GM18498 (cell line): ENCODE results near the gene VPS37B.
A peak's percentile ranks its signal among the peaks of the same experiment; 100 is the strongest.

ENCODE experiments used
- ATAC-seq: cut with Tn5 transposase; IDR thresholded peaks from one replicate; pipeline ENCODE4 v1.9.1; 2021; ENCODE audit warnings: mild to moderate bottlenecking, moderate library complexity; ENCODE audit not compliant: unreplicated experiment

The VPS37B gene

GRCh38 chr12:122867691-122868461 is 28.0 kb downstream of the VPS37B start:
- ATAC-seq: no peak

DNA sequence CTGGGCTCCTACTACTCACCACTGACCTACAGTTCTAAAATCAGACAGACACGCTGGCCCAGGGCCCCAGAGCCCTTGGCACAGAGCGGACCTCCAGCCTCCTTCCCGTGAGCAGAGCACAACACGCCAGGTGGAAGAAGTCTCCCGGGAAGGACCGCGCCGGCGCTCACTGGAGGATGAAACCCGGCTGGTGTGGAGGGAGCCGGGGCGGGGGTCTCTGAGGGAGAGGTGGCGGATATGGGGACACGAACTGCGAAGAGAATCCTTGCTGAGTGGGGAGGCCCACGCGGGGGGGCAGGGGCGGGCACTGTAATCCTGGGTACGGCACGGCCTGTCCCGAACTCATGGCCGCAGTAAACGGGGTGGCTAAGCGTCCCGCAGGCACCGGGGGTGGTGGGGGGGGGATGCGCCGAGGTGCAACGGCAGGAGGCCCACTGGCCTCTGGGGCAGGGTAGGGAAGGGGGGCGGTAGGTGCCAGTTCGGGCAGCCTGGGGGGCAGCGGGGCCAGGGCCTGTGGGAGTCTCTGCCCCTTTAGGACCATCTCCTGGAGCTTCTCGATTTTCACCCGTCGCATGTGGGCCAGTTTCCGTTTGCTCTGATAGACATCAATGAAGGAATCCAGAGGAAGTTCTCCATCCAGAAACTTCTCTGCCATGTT is 28.8 kb downstream of the VPS37B start:
- ATAC-seq: no peak

DNA sequence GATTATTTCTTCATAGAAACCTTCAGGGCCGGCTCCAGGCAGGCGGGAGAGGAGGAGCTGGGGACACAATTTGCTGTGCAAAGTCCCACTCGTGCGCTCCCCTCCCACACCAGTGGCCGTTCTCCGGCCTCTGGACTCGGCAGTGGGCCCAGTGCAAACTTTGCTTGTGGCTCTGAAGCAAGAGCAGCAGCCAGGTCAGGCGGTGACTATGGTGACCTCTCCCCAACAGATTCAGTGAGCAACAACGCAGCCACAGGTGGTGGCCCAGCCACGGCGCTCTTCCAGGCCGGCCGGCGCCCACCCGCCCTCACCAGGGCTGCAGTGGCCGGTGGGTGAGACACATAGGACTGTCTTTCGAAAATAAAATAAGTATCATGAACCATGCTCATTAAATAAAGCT is 29.5 kb downstream of the VPS37B start:
- ATAC-seq: no peak

DNA sequence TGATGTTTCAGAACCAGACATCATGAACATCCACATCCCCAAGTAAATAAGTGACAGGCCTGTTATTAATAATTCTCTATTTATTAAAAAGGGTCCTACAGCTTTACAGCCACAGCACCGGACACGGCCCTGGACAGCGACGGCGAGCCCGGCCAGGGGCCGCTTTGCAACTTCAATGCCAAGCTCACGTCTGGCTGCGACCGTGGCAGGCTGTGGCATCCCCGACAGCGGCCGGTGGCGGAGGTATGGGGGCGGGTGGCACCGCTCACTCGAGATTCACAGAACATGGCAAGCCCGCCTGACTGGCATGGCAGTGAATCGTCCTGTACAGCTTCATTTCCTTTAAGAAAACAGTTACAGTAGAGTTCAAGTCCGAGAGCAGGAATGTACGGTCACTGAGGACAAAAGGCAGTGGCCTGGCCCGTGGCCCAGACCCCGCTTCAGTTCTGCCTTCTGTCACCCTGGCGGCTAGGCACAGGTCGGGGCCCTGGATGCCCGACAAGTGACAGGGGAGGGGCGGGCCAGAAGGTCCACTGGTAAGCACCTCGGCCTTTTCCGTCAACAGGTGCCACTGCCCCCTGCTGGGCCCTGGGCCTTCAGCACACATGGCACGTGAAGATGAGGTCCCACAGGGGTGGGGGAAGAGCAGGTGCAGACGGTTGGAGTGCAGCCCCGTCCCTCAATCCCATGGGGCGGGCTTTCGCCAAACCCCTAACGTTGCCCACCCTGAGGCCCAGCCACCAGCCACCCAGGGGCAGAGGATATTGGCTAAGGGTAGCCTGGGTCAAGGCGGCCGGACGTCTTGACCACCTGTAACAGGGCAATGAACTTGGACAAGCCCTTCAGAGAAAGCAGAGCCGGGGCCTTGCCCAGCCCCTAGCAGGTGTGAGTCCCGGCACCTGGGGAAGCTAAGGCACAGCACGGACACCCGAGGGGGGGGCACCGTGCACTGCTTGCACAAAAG is 30.4 kb downstream of the VPS37B start:
- no peak for ATAC-seq

- ATAC-seq: no peak
Observed at GRCh38 chr12:122864894-122865253, 31.1 kb downstream of the VPS37B start.

DNA sequence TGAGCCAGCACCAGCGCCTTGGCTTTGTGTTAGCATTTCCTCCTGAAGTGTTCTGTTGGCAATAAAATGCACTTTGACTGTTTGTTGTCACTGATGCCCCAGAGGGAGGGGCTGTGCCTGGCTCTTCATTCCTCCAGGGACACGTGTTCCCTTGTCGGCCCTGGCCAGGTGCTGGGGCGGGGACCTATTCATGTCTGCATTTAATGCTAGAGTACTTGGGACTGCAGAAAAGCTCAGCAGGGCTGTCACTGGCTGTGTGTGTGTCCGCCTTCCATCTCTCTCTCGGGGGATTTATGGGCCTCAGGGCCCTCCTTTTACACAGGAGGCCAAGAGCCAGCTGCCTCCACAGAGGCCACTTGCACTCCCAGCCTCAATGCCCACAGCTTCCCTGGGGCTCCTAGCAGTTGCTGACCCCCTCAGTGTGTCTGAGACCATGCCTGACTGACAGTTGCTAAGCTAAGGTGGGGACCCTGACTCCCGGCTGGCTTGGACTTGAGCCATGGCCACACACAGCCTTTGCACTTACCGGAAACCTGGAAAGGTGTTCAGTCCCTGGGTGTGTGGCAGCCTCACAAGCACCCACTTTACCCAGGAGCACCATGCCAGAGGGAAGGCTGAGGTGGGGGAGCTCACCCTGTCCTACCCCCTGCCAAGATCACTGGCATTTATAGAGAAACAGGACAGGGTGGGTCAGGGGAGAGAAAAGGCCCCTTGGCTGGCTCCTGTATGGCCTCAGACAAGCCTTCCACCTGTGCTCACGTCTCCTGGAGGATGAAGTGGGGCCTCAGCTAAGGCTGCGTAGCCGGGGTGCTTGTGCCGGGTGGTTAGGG is 32.8 kb downstream of the VPS37B start:
- ATAC-seq: no peak

- no peak for ATAC-seq
Observed at GRCh38 chr12:122862110-122862634, 33.8 kb downstream of the VPS37B start.

DNA sequence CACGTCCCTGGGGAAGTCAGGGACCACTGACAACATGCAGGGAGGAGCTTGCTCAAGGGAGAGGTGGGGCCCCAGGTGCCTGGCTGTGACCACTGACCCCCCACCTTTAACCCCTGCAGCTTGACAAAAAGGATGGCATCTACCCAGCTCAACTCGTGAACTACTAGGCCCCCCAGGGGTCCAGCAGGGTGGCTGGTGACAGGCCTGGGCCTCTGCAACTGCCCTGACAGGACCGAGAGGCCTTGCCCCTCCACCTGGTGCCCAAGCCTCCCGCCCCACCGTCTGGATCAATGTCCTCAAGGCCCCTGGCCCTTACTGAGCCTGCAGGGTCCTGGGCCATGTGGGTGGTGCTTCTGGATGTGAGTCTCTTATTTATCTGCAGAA is 34.3 kb downstream of the VPS37B start:
- ATAC-seq: no peak

- ATAC-seq: no peak
Observed at GRCh38 chr12:122860854-122861586, 34.9 kb downstream of the VPS37B start.

DNA sequence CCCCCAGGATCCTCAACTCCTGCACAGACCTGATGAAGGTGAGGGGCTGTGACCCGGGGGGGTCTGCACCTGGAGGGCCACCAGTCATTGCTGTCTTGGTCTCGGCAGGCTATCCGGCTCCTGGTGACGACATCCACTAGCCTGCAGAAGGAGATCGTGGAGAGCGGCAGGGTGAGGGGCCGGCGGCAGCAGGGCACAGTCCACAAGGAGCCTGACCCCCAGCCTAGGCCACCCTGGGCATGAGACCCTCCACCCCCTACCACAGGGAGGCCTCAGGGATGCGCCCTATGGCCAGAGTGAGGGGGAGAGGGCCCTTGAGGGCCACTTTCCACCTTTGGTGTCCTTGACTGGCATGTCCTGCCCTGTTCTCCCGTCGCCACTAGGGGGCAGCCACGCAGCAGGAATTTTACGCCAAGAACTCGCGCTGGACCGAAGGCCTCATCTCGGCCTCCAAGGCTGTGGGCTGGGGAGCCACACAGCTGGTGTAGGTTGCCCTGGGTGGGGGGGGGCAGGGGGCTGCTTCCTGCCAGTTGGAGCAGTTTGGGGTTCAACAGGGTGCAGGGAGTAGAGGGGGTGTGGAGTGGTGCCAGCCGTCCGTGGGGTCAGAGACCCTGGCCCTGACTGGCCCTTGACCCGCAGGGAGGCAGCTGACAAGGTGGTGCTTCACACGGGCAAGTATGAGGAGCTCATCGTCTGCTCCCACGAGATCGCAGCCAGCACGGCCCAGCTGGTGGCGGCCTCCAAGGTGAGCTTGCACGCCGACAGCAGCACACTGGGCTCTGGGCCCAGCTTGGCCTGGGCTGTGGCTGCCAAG is 35.7 kb downstream of the VPS37B start:
- peak; percentile 52 for ATAC-seq

DNA sequence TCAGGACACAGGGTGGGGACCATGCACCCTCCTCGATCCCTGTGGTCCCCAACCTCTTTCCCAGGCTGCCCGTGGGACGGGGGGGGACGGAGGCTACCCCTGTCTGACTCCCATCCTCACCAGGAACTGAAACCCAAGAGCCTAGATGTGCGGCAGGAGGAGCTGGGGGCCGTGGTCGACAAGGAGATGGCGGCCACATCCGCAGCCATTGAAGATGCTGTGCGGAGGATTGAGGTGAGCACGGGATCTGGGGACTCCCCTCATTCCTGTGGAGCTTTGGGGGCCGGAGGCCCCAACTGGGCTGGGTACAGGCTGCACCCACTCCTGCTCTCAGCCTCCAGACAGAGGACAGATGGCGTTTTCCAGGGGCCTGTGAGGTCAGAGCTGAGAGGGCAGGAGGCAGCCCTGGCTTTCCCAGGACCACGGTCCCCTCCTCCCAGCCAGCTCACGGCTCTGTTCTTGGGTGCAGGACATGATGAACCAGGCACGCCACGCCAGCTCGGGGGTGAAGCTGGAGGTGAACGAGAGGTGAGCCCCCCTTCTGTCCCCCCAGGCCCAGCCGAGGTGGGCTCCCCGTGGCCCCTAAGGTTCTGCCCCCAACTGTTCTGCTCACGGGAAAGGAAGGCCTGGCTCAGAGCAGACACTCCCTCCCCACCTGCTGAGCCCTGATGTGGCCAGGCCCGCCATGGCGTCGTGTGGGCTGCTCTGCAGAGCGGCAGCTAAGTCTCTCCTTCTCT is 36.5 kb downstream of the VPS37B start:
- ATAC-seq: no peak

DNA sequence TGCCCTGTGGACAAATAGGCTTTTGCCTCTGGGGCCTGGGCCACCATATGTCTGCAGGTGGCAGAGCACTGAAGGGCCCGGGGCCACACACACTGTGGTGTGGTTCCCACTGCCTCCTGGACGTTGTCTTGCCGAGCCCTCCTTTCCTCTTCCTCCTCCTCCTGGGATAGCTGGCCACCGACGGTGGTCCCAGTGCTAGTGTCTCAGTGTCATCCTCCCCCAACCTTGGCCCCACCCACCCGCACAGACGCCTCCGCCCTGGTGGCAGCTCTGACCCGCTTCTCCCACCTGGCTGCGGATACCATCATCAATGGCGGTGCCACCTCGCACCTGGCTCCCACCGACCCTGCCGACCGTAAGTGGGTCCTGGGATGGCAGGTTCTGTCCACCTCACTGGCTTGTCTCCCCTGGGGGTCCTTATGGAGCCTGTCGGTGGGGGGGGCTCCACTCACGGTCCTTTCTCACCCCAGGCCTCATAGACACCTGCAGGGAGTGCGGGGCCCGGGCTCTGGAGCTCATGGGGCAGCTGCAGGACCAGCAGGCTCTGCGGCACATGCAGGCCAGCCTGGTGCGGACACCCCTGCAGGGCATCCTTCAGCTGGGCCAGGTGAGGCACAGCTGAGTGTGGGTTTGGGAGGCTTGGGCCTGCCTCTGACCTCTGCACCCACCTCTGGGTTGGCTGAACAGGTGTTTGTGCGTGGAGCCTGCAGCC is 37.2 kb downstream of the VPS37B start:
- no peak for ATAC-seq

DNA sequence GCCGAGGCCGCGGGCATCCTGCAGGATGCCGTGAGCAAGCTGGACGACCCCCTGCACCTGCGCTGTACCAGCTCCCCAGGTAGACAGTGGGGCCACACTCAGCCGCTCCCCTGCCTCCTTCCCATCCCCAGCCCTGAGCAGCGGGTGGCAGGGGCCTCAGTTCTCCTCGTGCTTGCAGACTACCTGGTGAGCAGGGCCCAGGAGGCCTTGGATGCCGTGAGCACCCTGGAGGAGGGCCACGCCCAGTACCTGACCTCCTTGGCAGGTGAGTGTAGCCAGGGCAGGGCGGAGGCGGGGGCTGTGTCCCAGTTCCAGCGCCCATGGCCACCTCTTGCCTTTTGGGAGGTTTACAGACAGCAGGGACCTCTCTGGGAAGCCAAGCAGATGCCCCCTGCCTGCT is 37.8 kb downstream of the VPS37B start:
- no peak for ATAC-seq

DNA sequence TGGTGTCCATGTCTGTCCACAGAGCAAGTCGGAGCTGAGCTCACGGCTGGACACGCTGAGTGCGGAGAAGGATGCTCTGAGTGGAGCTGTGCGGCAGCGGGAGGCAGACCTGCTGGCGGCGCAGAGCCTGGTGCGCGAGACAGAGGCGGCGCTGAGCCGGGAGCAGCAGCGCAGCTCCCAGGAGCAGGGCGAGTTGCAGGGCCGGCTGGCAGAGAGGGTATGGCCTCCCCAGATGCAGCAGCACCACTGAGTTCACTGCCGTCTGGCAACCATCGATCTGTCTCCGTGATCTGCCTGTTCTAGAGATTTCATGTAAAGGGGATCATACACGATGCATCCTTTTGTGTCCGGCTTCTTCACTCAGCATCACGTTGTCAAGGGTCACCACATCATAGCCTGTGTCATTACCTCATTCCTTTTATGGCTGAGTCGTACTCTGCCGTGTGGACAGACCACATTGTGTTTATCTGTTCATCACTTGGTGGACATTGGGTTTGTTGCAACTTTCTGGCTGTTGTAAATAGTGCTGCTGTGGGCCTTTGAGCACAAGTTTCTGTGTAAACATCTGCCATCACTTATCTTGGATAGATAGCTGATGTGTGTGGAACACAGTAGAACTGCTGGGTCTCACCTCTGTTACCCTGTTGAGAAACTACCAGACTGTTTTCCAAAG is 38.8 kb downstream of the VPS37B start:
- no peak for ATAC-seq

DNA sequence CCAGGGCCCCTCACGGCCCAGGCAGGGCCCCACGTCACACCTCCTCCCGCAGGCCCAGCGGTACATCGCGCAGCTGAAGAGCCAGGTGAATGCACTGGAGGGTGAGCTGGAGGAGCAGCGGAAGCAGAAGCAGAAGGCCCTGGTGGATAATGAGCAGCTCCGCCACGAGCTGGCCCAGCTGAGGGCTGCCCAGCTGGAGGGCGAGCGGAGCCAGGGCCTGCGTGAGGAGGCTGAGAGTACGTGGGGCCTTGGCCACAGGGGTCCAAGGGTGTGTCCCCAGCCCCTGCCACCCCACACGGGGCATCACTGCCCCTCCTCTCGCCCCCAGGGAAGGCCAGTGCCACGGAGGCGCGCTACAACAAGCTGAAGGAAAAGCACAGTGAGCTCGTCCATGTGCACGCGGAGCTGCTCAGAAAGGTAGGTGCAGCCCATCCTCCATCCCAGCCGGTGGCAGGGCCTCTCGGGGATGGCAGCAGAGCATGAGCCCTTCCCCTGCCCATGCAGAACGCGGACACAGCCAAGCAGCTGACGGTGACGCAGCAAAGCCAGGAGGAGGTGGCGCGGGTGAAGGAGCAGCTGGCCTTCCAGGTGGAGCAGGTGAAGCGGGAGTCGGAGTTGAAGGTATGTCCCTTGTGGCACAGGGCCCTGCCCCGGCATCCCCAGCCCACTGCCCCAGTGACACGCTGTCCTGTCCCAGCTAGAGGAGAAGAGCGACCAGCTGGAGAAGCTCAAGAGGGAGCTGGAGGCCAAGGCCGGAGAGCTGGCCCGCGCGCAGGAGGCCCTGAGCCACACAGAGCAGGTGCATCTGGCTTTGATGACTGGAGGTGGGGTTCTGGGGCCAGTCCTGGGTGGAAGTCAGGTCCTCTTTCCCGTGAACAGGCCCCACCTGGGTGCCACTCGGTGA is 39.7 kb downstream of the VPS37B start:
- ATAC-seq: no peak
